ENCODE results near the gene ARRDC3.

ARRDC3 gene

GRCh38 chr5:91384671-91385430 lies 1.7 kb upstream of the ARRDC3 start:
- peak; percentile 76 for DNase-seq (ENCODE audit: low spot score)

DNA sequence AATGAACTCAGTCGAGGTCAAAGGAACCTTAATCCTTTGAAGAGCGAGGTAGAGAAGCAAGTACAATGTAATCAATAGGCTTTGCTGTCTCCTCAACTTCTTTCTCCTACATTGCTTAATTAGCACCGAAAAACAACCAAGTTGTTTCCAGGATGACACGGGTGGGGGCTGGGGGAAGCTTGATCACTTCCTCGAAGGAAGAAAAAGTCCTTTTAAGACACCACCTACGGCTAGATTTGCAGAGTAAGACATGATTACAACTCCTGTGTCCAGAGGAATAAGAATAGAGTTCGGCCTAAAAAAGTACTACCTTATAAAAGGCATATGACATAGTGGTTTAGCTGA lies 811 bp upstream of the ARRDC3 start:
- no peak for DNase-seq (ENCODE audit: low spot score)

- DNase-seq (ENCODE audit: low spot score) = no peak
Observed at GRCh38 chr5:91382530-91383026, 539 bp downstream of the ARRDC3 start.

- DNase-seq (ENCODE audit: low spot score) = peak; percentile 66
Observed at GRCh38 chr5:91381774-91382359, 1.2 kb downstream of the ARRDC3 start.

GRCh38 chr5:91381239-91381773 lies 1.8 kb downstream of the ARRDC3 start:
- no peak for DNase-seq (ENCODE audit: low spot score)

GRCh38 chr5:91380491-91381238 lies 2.5 kb downstream of the ARRDC3 start:
- DNase-seq (ENCODE audit: low spot score) = peak; percentile 93

- DNase-seq (ENCODE audit: low spot score) = peak; percentile 75
Observed at GRCh38 chr5:91379914-91380490, 3.1 kb downstream of the ARRDC3 start.

DNA sequence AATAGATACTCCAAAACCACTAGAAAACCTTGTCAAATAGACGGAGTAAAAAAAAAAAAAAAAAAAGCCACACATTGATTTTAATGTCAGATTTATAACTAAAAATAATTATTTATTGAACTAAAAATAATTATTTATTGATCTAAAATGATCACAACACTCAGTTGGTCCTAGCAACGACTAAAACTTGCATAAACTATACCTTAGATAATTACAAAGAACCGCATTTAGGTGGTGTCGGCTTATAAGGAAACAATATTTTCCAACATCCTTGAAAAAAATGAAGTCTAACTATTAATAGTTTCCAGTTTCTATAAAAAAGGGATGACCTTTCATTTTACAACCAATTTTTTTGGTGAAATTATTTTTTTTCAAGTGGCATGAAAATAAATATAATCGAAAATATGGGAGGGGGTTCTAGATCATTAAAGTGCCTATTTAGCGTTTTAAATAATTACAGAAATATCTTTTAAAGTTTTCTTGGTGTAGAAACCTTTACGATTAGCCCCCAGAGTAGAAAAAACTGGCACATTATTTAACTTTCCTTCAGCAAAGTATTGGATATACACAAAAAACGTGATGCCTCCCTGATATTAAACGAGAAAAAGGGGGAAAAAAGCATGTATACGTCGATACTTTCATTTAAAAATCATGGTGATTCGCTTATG lies 3.7 kb downstream of the ARRDC3 start:
- no peak for DNase-seq (ENCODE audit: low spot score)

GRCh38 chr5:91378752-91379211 lies 4.3 kb downstream of the ARRDC3 start:
- DNase-seq (ENCODE audit: low spot score) = no peak

DNA sequence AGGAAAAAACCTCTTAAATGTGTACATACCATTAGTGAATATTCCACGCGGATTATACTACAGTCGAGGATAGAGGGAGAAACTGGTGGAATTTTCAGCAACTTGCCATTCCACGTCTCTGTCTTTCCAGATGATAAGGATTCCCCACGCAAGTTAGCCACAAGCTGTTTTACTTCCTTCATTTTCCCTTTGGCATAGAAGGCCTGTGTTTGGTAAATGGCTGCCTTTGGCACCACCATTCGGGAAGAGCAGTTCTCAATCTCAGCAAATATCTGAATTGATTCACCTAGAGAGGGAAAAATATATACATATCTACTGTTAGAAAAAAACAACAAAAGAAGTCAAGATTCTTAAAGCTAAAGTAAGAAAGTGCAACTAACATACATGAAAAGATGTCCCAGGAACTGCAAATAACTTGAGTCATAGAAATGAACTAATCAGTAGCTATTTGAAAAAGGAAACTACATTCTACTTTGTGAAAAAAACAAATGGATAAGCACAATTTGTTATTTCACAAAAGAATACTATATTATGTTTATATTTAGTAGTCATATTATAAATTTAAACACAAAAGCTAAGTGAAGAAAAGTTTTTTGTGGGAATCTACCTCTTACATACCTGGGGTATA lies 8.1 kb downstream of the ARRDC3 start:
- DNase-seq (ENCODE audit: low spot score) = no peak

DNA sequence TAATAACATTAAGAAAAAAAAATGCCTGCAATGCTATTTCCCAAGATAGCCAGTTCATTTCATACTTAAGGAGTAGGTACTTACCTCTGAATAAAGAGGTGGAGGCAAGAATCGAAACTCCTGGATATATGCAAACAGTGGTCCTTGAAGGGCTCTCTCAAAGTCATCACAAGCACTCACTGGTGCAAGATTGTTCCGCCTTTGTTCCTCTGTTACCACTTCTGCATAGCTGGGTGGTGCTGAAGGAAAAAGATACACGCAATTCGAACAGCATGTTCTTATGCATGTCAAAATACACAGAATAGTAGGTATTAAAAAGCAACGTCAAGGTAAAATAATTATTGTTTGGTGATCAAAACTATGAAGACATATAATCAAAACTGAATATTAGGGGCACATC lies 9.5 kb downstream of the ARRDC3 start:
- DNase-seq (ENCODE audit: low spot score) = no peak

DNA sequence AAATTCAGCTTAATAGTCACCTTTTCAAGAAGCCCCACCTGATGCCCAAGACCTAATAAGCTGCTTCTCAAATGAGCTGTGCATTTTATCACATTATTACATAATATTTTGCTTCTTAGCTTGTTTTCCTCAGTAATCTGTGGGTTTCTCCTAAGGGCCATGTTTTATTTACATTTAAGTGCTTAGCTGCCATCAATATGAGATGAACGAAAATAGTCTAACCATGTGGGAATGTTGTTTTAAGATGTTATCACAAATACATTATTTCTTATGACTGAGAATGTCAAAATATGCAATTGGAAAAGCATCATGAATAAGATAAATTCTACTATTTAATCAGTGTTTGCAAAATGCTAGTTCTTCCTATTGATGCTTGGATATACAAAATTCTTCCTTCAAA lies 10.1 kb downstream of the ARRDC3 start:
- no peak for DNase-seq (ENCODE audit: low spot score)

GRCh38 chr5:91369480-91369879 lies 13.6 kb downstream of the ARRDC3 start:
- DNase-seq (ENCODE audit: low spot score) = no peak

- DNase-seq (ENCODE audit: low spot score) = no peak
Observed at GRCh38 chr5:91367908-91368648, 15.0 kb downstream of the ARRDC3 start.

- DNase-seq (ENCODE audit: low spot score) = no peak
Observed at GRCh38 chr5:91367344-91367743, 15.8 kb downstream of the ARRDC3 start.

DNA sequence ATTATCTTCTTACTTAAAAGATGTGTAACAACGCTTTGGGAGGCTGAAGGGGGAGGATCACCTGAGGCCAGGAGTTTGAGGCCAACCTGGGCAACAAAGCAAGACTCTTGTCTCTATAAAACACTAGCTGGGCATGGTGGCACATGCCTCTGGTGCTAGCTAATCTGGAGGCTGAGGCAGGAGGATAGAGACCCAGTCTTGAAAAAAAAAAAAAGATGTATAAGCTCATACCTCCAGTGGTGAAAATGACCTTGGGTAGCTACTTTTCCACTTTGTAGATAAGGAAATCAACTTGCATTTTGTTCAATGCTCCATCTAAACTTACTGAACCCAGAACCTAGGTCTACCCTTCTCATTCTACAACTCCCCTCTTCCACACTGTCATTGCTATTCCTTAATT lies 16.6 kb downstream of the ARRDC3 start:
- no peak for DNase-seq (ENCODE audit: low spot score)

DNA sequence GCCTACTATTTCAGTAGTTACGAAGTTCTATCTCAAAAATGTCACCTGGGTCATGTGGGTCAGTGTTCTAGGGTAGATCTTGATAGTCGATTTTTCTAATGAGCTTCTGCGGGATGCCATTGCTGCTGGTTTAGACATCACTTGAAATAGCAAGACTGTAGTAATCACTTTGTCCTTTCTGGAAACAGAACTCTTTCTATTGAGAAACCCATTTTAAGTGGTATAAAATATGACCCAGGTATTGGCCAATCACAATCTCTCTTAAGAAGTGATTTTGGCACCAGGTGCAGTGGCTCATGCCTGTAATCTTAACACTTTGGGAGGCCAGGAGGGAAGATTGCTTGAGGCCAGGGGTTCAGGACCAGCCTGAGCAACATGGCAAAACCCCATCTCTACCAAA lies 17.6 kb downstream of the ARRDC3 start:
- DNase-seq (ENCODE audit: low spot score) = no peak

DNA sequence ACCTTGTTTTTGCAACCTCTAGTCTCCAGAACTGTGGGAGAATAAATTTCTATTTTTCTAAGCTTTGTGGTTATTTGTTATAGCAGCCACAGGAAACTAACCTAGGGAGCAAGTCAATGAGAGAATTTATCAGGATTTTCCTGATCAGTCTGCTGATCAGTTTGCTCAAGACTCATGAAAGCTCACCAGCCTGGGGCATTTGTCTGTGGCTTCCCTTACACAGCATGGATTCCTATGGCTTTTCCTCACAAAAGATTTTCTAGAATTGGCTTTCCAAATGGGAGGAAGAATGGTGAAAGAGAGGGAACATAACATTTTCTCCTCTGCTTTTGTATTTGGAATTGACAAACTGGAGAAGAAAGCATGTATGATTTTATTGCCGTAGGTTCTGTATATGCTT lies 20.2 kb downstream of the ARRDC3 start:
- DNase-seq (ENCODE audit: low spot score) = no peak

GRCh38 chr5:91361790-91362189 lies 21.3 kb downstream of the ARRDC3 start:
- no peak for DNase-seq (ENCODE audit: low spot score)

- DNase-seq (ENCODE audit: low spot score) = no peak
Observed at GRCh38 chr5:91361055-91361701, 21.9 kb downstream of the ARRDC3 start.
